Nephron (organoid): ENCODE data around the gene CHRNA4.

Experiments
- H3K27ac Mint-ChIP-seq, 3 experiments: 2 replicates each; pipeline ENCODE4 v1.8.0; 2020; ENCODE audit warnings: mixed read lengths in 3 of 3, mild to moderate bottlenecking in 2 of 3, moderate library complexity in 1 of 3
- H3K27me3 Mint-ChIP-seq: 2 replicates; pipeline ENCODE4 v1.8.0; 2021; ENCODE audit warnings: low read depth, mild to moderate bottlenecking, moderate library complexity, mixed read lengths
- H3K36me3 Mint-ChIP-seq: 2 replicates; pipeline ENCODE4 v1.8.0; 2020; ENCODE audit warnings: low read depth, mixed read lengths
- H3K4me1 Mint-ChIP-seq: 2 replicates; pipeline ENCODE4 v1.8.0; 2020; ENCODE audit warnings: mixed read lengths
- H3K4me3 Mint-ChIP-seq, 3 experiments: 2 replicates each; pipeline ENCODE4 v1.8.0; 2020; ENCODE audit warnings: mild to moderate bottlenecking in 3 of 3, mixed read lengths in 3 of 3, moderate library complexity in 2 of 3
- H3K9me3 Mint-ChIP-seq: 2 replicates; pipeline ENCODE4 v1.8.0; 2020; ENCODE audit warnings: mixed read lengths
- CTCF ChIP-seq, 3 experiments: fragments of 200-600 bp; sonication (generic); IDR thresholded peaks; one replicate each; pipeline ENCODE4 v1.5.0; 2021; ENCODE audit warnings: antibody characterized with exemption in 3 of 3; ENCODE audit not compliant: unreplicated experiment in 3 of 3

The CHRNA4 gene

GRCh38 chr20:63387393-63387792 lies 26.2 kb upstream of the CHRNA4 start:
- H3K36me3 Mint-ChIP-seq = peaks cover 10% of the 10 kb centered on the region
- peaks cover 53% of the 10 kb centered on the region for H3K9me3 Mint-ChIP-seq
- TF ChIP-seq CTCF (IDR thresholded peaks at IDR 0.05; ENCODE audit: unreplicated experiment in 3 of 3) = no peak
- no peak overlapping the region for H3K27ac Mint-ChIP-seq
- H3K4me3 Mint-ChIP-seq = no peak overlapping the region
- H3K27me3 Mint-ChIP-seq = peaks cover 13% of the 10 kb centered on the region
- H3K4me1 Mint-ChIP-seq = peaks cover 2% of the 10 kb centered on the region

- H3K4me3 Mint-ChIP-seq = no peak overlapping the region
- H3K9me3 Mint-ChIP-seq = peaks cover 51% of the 10 kb centered on the region
- no peaks in the 10 kb centered on the region for H3K4me1 Mint-ChIP-seq
- TF ChIP-seq CTCF (IDR thresholded peaks at IDR 0.05; ENCODE audit: unreplicated experiment in 3 of 3) = no peak
- H3K36me3 Mint-ChIP-seq = peaks cover 10% of the 10 kb centered on the region
- H3K27ac Mint-ChIP-seq = no peak overlapping the region
- H3K27me3 Mint-ChIP-seq = peaks cover 13% of the 10 kb centered on the region
Measured at GRCh38 chr20:63386491-63386890, 25.3 kb upstream of the CHRNA4 start.

GRCh38 chr20:63385819-63386218 lies 24.7 kb upstream of the CHRNA4 start:
- Mint-ChIP-seq H3K27me3 (peaks cover 13% of the 10 kb centered on the region), H3K27ac (no peak overlapping the region), H3K4me1 (no peaks in the 10 kb centered on the region), H3K4me3 (no peak overlapping the region), H3K36me3 (peaks cover 10% of the 10 kb centered on the region), H3K9me3 (peaks cover 44% of the 10 kb centered on the region)
- TF ChIP-seq CTCF (IDR thresholded peaks at IDR 0.05; ENCODE audit: unreplicated experiment in 3 of 3) = no peak

- H3K9me3 Mint-ChIP-seq = peaks cover 34% of the 10 kb centered on the region
- peaks cover 10% of the 10 kb centered on the region for H3K36me3 Mint-ChIP-seq
- TF ChIP-seq CTCF (IDR thresholded peaks at IDR 0.05; ENCODE audit: unreplicated experiment in 3 of 3) = no peak
- H3K4me3 Mint-ChIP-seq = no peak overlapping the region
- no peak overlapping the region for H3K27ac Mint-ChIP-seq
- no peaks in the 10 kb centered on the region for H3K4me1 Mint-ChIP-seq
- peaks cover 13% of the 10 kb centered on the region for H3K27me3 Mint-ChIP-seq
Measured at GRCh38 chr20:63384336-63384735, 23.2 kb upstream of the CHRNA4 start.

- H3K27ac Mint-ChIP-seq = no peak overlapping the region
- peaks cover 20% of the 10 kb centered on the region for H3K27me3 Mint-ChIP-seq
- H3K36me3 Mint-ChIP-seq = peaks cover 10% of the 10 kb centered on the region
- H3K4me1 Mint-ChIP-seq = peaks cover 7% of the 10 kb centered on the region
- no peak overlapping the region for H3K4me3 Mint-ChIP-seq
- H3K9me3 Mint-ChIP-seq = peaks cover 28% of the 10 kb centered on the region
- no peak for TF ChIP-seq CTCF (IDR thresholded peaks at IDR 0.05; ENCODE audit: unreplicated experiment in 3 of 3)
Measured at GRCh38 chr20:63383556-63383955, 22.4 kb upstream of the CHRNA4 start.

- peaks cover 24% of the 10 kb centered on the region for H3K27me3 Mint-ChIP-seq
- H3K9me3 Mint-ChIP-seq = peaks cover 23% of the 10 kb centered on the region
- H3K4me1 Mint-ChIP-seq = peaks cover 10% of the 10 kb centered on the region
- no peak overlapping the region for H3K4me3 Mint-ChIP-seq
- H3K36me3 Mint-ChIP-seq = peaks cover 6% of the 10 kb centered on the region
- no peak for TF ChIP-seq CTCF (IDR thresholded peaks at IDR 0.05; ENCODE audit: unreplicated experiment in 3 of 3)
- H3K27ac Mint-ChIP-seq = no peak overlapping the region
Measured at GRCh38 chr20:63382551-63383300, 21.6 kb upstream of the CHRNA4 start.
